ENCODE data around the gene WNT3A. TPM values are rescaled to one million over a fixed set of nuclear protein-coding genes. Genes with fewer than 3 reads are reported as not detected.
A peak's percentile ranks its signal among the peaks of the same experiment; 100 is the strongest.

The WNT3A gene
- total and polyA plus RNA-seq, 9 of the 15 experiments (the other 6 are each of a cell fraction or from before 2014, with no cell fraction given): not detected

DNA sequence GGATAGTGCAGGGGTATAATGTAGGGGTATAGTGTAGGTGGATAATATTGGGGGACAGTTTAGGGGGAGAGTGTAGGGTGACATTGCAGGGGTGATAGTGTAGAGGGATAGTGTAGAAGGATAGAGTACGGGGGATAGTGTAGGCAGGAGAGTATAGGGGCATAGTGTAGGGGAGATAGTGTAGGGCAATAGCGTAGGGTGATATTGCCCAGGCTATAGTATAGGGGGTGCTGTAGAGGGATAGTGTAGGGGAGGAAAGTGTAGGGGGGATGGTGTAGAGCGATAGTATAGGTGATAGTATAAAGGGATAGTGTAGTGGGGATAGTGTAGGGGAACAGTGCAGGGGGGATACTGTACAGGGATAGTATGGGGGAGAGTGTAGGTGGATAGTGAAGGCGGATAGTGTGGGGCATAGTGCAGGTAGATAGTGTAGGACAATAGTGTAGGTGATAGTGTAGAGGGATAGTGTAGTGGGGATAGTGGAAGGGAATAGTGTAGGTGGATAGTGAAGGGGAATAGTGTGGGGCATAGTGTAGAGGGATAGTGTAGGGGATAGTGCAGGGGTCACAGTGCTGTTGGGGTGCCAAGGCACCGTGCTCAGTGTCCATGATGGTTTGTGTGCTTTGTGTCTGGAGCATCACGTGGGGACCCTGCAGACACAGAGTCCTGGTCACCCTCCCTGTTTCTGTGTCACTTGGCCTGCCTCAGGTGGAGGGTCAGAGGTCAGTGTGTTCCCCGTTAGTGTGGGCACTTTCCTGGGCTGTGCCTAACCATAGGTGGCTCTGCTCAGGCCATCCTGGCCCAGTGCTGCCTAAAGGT is 65.2 kb downstream of the WNT3A start (continued):
- TF ChIP-seq CHD7 (IDR thresholded peaks at IDR 0.05; ENCODE audit: low read depth, low read length): no peak
- no peak for TF ChIP-seq SLC30A9 (CRISPR knock-in tag; IDR thresholded peaks at IDR 0.05)
- TF ChIP-seq MAX (CRISPR knock-in tag; IDR thresholded peaks at IDR 0.05): no peak
- TF ChIP-seq SNAPC5 (CRISPR knock-in tag; IDR thresholded peaks at IDR 0.05): no peak
- peak; percentile 30; the same call in 1 of the 2 replicates for TF ChIP-seq ZBTB26 (CRISPR knock-in tag; IDR thresholded peaks at IDR 0.05)
- TF ChIP-seq MIER1 (IDR thresholded peaks at IDR 0.05; ENCODE audit: low read depth): no peak
- TF ChIP-seq ZNF584 (CRISPR knock-in tag; IDR thresholded peaks at IDR 0.05; ENCODE audit: low read depth): no peak
- TF ChIP-seq ZFP1 (CRISPR knock-in tag; IDR thresholded peaks at IDR 0.05): no peak
- no peak for TF ChIP-seq MCM3 (IDR thresholded peaks at IDR 0.05)
- no peak for TF ChIP-seq RHOXF2B (CRISPR knock-in tag; conservative IDR thresholded peaks at IDR 0.05)
- TF ChIP-seq ZSCAN29 (IDR thresholded peaks at IDR 0.05): no peak
- no peak for TF ChIP-seq TRIM24 (IDR thresholded peaks at IDR 0.05)
- TF ChIP-seq ZNF121 (CRISPR knock-in tag; conservative IDR thresholded peaks at IDR 0.05): no peak
- TF ChIP-seq TEAD4 (IDR thresholded peaks at IDR 0.05; ENCODE audit: low read length): no peak
- no peak for TF ChIP-seq TEAD4 (CRISPR knock-in tag; IDR thresholded peaks at IDR 0.05; ENCODE audit: borderline replicate concordance)
